Measurements from ENCODE around the gene CDH4. TPM values are rescaled to one million over a fixed set of nuclear protein-coding genes. Genes with fewer than 3 reads are reported as not detected.

Gene CDH4
- total and polyA plus RNA-seq, 2 of the 4 experiments (the other 2 are of a cell fraction), result 1.6 to 3.5 TPM

- no peak overlapping the region for H2BK15ac ChIP-seq (ENCODE audit: low read depth, low read length)
- no peak overlapping the region for H3K4me2 ChIP-seq (ENCODE audit: low read depth, low read length)
- H3K9ac ChIP-seq (ENCODE audit: low read depth, low read length), result no peak overlapping the region
- H2AK9ac ChIP-seq (replicated peaks; ENCODE audit: low read depth, low read length, poor library complexity), result no peak overlapping the region
- H3K23ac ChIP-seq (ENCODE audit: low read depth, low read length), result no peak overlapping the region
- H2BK5ac ChIP-seq (ENCODE audit: low read depth, low read length, poor library complexity, severe bottlenecking), result no peak overlapping the region
- TF ChIP-seq CEBPB (IDR thresholded peaks at IDR 0.05; ENCODE audit: low read depth, low read length), result no peak
- TF ChIP-seq POLR2A (IDR thresholded peaks at IDR 0.05; ENCODE audit: low read depth, low read length), result no peak
- no peak for TF ChIP-seq RFX5 (IDR thresholded peaks at IDR 0.05; ENCODE audit: low read depth, low read length)
- TF ChIP-seq MAZ (IDR thresholded peaks at IDR 0.05; ENCODE audit: borderline replicate concordance, low read depth, low read length), result no peak
- no peak for TF ChIP-seq FOS (IDR thresholded peaks at IDR 0.05; ENCODE audit: low read depth, low read length)
- no peak for TF ChIP-seq SMC3 (IDR thresholded peaks at IDR 0.05; ENCODE audit: low read depth, low read length)
- no peak for TF ChIP-seq USF2 (IDR thresholded peaks at IDR 0.05; ENCODE audit: low read depth, low read length)
- TF ChIP-seq CTCF (conservative IDR thresholded peaks at IDR 0.05; ENCODE audit: low read depth, low read length), result no peak
- no peak for TF ChIP-seq MXI1 (IDR thresholded peaks at IDR 0.05; ENCODE audit: borderline replicate concordance, low read depth, low read length)
- no peak for TF ChIP-seq RAD21 (IDR thresholded peaks at IDR 0.05; ENCODE audit: low read length)
- no peak for TF ChIP-seq BHLHE40 (IDR thresholded peaks at IDR 0.05; ENCODE audit: low read depth, low read length)
- TF ChIP-seq RCOR1 (IDR thresholded peaks at IDR 0.05; ENCODE audit: insufficient replicate concordance, low read length), result no peak
- TF ChIP-seq NFE2L2 (IDR thresholded peaks at IDR 0.05; ENCODE audit: low read depth, low read length), result no peak
- TF ChIP-seq ELK1 (IDR thresholded peaks at IDR 0.05; ENCODE audit: borderline replicate concordance, low read depth, low read length), result no peak
- TF ChIP-seq MAFK (IDR thresholded peaks at IDR 0.05; ENCODE audit: low read depth, low read length), result no peak
- no peak for TF ChIP-seq CHD1 (IDR thresholded peaks at IDR 0.05; ENCODE audit: low read depth, low read length)
- 90% methylated on average over 3 of the region's 13 CpGs; no CpG with 5 or more reads in 1 of the 2 experiments for WGBS, 2 experiments (ENCODE audit: extremely low coverage in 2 of 2, insufficient read length in 1 of 2)
- no peaks in the 10 kb centered on the region; the same call in 1 of the 2 replicates for H3K27me3 ChIP-seq (ENCODE audit: control insufficient read depth, insufficient read depth, low read length)
- H4K8ac ChIP-seq (ENCODE audit: low read depth in 2 of 2, low read length in 2 of 2), result no peak overlapping the region
- no peak overlapping the region for H3K18ac ChIP-seq (ENCODE audit: low read depth, low read length)
- H3K36me3 ChIP-seq (ENCODE audit: control insufficient read depth, insufficient read depth, low read length), result no peaks in the 10 kb centered on the region
- H2AFZ ChIP-seq (replicated peaks; ENCODE audit: low read length, poor library complexity), result no peak overlapping the region
- H4K5ac ChIP-seq (ENCODE audit: low read depth, low read length), result no peak overlapping the region
- H3K9me3 ChIP-seq (ENCODE audit: control insufficient read depth, insufficient read depth, low read length), result peaks cover 2% of the 10 kb centered on the region; the same call in 1 of the 2 replicates
- H3K79me1 ChIP-seq (ENCODE audit: low read depth in 1 of 2, low read length in 2 of 2), result no peaks in the 10 kb centered on the region
- H3K14ac ChIP-seq (replicated peaks; ENCODE audit: low read depth, low read length), result no peak overlapping the region
- H3K56ac ChIP-seq (ENCODE audit: extremely low read depth, insufficient read depth, low read length), result no peak overlapping the region
- ChIA-PET CTCF (no interaction called here), POLR2A (ENCODE audit: unreplicated experiment) (no interaction called here)
- dilution Hi-C loops (cut with HindIII; ENCODE audit: low sequenced_read_pairs, unreplicated experiment), result no loop called here
- H2BK120ac ChIP-seq (ENCODE audit: low read depth, low read length), result no peak overlapping the region
- BruUV-seq (replicated peaks), result no TSS peak
- no peak for ATAC-seq (ENCODE audit: low read depth)
- no peak overlapping the region for H3K27ac ChIP-seq (ENCODE audit: insufficient read depth, low read length)
- DNase-seq, result no peak
- in situ Hi-C loops (cut with MboI; ENCODE audit: low sequenced_read_pairs), result no loop called here
- no peaks in the 10 kb centered on the region for H3K4me1 ChIP-seq (ENCODE audit: control insufficient read depth, insufficient read depth, low read length)
- no peaks in the 10 kb centered on the region for H4K20me1 ChIP-seq (ENCODE audit: insufficient read depth, low read length)
- intact Hi-C loops (cut with micrococcal nuclease), result no loop called here
- no peak overlapping the region for H4K91ac ChIP-seq (ENCODE audit: insufficient read depth, low read depth, low read length)
- H2AK5ac ChIP-seq (ENCODE audit: low read depth, low read length), result no peak overlapping the region
- no peaks in the 10 kb centered on the region for H3K9me1 ChIP-seq (ENCODE audit: insufficient read depth, low read length)
- H3K4ac ChIP-seq (ENCODE audit: low read depth, low read length), result no peak overlapping the region
- H3K4me3 ChIP-seq (ENCODE audit: insufficient read depth, low read depth, low read length), result no peak overlapping the region
- no peak overlapping the region for H2BK20ac ChIP-seq (ENCODE audit: low read depth, low read length)
Measured at GRCh38 chr20:61660559-61660958, 408.5 kb downstream of the CDH4 start.

Data from IMR-90 (cell line).